Ishikawa (cell line): Measurements from ENCODE around the gene SVEP1.

Experiments used
- CEBPB ChIP-seq: IDR thresholded peaks from 2 replicates; pipeline ENCODE4 v1.6.1; 2012
- CREB1 ChIP-seq: IDR thresholded peaks from 2 replicates; pipeline ENCODE4 v1.6.1; 2012; ENCODE audit warnings: low read depth
- EGR1 ChIP-seq: IDR thresholded peaks from 2 replicates; pipeline ENCODE4 v1.6.1; 2012
- EP300 ChIP-seq: IDR thresholded peaks from 2 replicates; pipeline ENCODE4 v1.6.1; 2012; ENCODE audit warnings: borderline replicate concordance
- FOXM1 ChIP-seq: IDR thresholded peaks from 2 replicates; pipeline ENCODE4 v1.6.1; 2012; ENCODE audit warnings: low read depth, borderline replicate concordance
- NFIC ChIP-seq: IDR thresholded peaks from 2 replicates; pipeline ENCODE4 v1.6.1; 2012
- RAD21 ChIP-seq: IDR thresholded peaks from 2 replicates; pipeline ENCODE4 v1.6.1; 2012; ENCODE audit warnings: low read depth
- TAF1 ChIP-seq: IDR thresholded peaks from 2 replicates; pipeline ENCODE4 v1.6.1; 2012; ENCODE audit warnings: low read depth, mild to moderate bottlenecking
- TCF12 ChIP-seq: IDR thresholded peaks from 2 replicates; pipeline ENCODE4 v1.6.1; 2012; ENCODE audit warnings: low read depth
- TEAD4 ChIP-seq: IDR thresholded peaks from 2 replicates; pipeline ENCODE4 v1.6.1; 2012
- YY1 ChIP-seq: IDR thresholded peaks from 2 replicates; pipeline ENCODE4 v1.6.1; 2012; ENCODE audit warnings: low read depth
- ZBTB7A ChIP-seq: IDR thresholded peaks from 2 replicates; pipeline ENCODE4 v1.6.1; 2012; ENCODE audit warnings: low read depth
- TF ChIP-seq, protein P1 (sequence below): IDR thresholded peaks from 2 replicates; pipeline ENCODE4 v1.6.1; 2012
- TF ChIP-seq, protein P2 (sequence below): IDR thresholded peaks from 2 replicates; pipeline ENCODE4 v1.6.1; 2012; ENCODE audit warnings: low read depth, mild to moderate bottlenecking
- TF ChIP-seq, protein P3 (sequence below): IDR thresholded peaks from 2 replicates; pipeline ENCODE4 v1.6.1; 2012

The SVEP1 gene

DNA sequence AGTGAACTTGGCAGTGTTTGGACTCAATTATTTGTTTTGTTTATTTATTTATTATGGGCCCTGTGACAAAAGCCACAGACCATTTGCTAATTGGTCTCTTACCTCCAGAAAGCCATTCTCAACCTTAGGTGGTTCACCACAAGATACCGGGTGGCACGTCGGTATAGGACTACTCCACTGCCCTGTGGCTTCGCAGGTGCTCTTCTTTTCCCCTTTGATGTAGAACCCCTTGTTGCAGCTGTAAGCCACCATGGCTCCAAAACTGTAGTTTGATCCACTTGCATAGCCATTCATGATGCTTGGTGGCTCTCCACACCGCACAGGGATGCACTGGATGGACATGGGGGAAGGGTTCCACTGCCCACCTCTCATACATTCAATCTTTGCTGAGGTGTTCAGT lies 168.6 kb downstream of the SVEP1 start:
- TF ChIP-seq CEBPB (no peak), RAD21 (no peak), EP300 (no peak), FOXM1 (no peak), NFIC (no peak)
- TF ChIP-seq, protein P1, sequence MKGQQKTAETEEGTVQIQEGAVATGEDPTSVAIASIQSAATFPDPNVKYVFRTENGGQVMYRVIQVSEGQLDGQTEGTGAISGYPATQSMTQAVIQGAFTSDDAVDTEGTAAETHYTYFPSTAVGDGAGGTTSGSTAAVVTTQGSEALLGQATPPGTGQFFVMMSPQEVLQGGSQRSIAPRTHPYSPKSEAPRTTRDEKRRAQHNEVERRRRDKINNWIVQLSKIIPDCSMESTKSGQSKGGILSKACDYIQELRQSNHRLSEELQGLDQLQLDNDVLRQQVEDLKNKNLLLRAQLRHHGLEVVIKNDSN, result no peak
- TF ChIP-seq, protein P2, sequence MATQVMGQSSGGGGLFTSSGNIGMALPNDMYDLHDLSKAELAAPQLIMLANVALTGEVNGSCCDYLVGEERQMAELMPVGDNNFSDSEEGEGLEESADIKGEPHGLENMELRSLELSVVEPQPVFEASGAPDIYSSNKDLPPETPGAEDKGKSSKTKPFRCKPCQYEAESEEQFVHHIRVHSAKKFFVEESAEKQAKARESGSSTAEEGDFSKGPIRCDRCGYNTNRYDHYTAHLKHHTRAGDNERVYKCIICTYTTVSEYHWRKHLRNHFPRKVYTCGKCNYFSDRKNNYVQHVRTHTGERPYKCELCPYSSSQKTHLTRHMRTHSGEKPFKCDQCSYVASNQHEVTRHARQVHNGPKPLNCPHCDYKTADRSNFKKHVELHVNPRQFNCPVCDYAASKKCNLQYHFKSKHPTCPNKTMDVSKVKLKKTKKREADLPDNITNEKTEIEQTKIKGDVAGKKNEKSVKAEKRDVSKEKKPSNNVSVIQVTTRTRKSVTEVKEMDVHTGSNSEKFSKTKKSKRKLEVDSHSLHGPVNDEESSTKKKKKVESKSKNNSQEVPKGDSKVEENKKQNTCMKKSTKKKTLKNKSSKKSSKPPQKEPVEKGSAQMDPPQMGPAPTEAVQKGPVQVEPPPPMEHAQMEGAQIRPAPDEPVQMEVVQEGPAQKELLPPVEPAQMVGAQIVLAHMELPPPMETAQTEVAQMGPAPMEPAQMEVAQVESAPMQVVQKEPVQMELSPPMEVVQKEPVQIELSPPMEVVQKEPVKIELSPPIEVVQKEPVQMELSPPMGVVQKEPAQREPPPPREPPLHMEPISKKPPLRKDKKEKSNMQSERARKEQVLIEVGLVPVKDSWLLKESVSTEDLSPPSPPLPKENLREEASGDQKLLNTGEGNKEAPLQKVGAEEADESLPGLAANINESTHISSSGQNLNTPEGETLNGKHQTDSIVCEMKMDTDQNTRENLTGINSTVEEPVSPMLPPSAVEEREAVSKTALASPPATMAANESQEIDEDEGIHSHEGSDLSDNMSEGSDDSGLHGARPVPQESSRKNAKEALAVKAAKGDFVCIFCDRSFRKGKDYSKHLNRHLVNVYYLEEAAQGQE, result no peak

DNA sequence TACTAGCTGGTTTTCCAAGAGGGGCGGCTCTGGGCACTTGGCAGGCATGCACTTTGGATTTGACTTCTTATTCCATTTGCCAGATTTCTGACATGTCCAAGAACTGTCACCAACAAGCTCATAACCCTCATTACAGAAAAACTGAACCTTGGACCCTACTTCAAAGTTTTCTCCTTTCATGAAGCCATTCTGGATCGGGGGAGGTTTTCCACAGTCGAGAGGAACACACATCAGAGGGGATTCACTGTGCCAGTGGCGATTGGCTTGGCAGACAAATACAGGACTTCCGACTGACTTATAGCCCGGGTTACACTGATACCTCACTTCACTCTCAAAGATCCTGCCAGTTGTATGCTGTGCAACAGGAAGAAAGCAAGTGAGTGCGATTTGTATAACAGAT lies 170.9 kb downstream of the SVEP1 start:
- TF ChIP-seq TAF1, result no peak
- TF ChIP-seq EP300, result no peak
- TF ChIP-seq, protein P1, result no peak
- TF ChIP-seq TEAD4, result no peak
- TF ChIP-seq CEBPB, result no peak
- no peak for TF ChIP-seq YY1
- TF ChIP-seq RAD21, result no peak
- TF ChIP-seq NFIC, result no peak
- TF ChIP-seq EGR1, result no peak
- no peak for TF ChIP-seq TCF12
- no peak for TF ChIP-seq CREB1
- TF ChIP-seq, protein P3, sequence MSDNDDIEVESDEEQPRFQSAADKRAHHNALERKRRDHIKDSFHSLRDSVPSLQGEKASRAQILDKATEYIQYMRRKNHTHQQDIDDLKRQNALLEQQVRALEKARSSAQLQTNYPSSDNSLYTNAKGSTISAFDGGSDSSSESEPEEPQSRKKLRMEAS, result no peak
- no peak for TF ChIP-seq FOXM1
- TF ChIP-seq ZBTB7A, result no peak
- TF ChIP-seq, protein P2, result no peak

DNA sequence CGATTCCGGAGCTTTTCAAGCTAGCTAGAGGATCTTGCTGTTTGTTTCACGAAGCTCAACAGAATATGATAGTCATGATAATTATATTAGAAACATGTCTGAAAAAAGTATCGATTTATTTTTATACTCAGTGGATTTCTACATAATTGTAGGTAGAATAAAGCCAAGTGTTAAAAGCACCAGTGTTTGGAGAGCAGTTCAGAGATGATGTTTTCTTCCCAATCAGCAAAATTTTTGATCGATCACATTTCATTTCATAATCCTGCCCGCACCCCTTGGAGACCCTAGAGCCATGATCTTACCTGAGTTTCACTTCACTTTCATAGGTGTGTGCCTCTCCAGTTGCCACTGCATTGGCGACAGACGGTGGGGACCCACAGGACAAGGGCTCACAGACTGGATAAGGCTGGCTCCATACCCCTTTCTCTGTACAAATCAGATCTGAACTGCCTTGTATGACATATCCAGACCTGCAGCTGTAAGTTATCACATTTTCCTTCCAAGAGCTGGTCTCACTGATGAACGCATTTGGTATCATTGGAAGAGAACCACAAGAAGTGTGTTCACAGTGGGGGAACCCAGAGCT lies 173.6 kb downstream of the SVEP1 start:
- TF ChIP-seq ZBTB7A (no peak), NFIC (no peak), CEBPB (no peak), TAF1 (no peak), TCF12 (no peak), EP300 (no peak), CREB1 (no peak), FOXM1 (no peak), EGR1 (no peak), YY1 (no peak)
- TF ChIP-seq, protein P3, result no peak
- TF ChIP-seq, protein P1, result no peak
- TF ChIP-seq, protein P2, result no peak

DNA sequence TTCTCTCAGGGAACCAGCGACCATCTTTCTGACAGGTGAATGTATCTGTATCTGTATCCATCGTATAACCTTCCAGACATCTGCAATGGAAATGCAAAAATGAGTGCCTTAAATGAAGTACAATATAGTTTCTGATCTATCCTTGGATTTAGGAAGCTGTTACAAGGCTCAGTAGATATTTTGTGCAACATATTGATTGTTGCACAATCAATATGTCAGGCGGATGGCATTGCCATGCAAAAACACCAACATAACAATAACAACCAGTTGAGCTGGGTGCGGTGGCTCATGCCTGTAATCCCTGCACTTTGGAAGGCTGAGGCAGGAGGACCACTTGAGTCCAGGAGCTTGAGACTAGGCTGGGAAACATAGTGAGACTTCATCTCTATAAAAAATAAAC lies 175.1 kb downstream of the SVEP1 start:
- TF ChIP-seq ZBTB7A (no peak), TAF1 (no peak), CEBPB (no peak), YY1 (no peak), RAD21 (no peak), FOXM1 (no peak), EGR1 (no peak), EP300 (no peak), TEAD4 (no peak)
- TF ChIP-seq, protein P2, result no peak
- TF ChIP-seq, protein P3, result no peak
